Endodermal cell (in vitro differentiated cells): ENCODE data around the gene U2AF1L4. TPM values are rescaled to one million over a fixed set of nuclear protein-coding genes. Genes with fewer than 3 reads are reported as not detected.

Source experiments
- DNase-seq: peaks from one replicate; pipeline ENCODE4 v3.0.0-alpha.2; 2017
- H3K27ac ChIP-seq: 2 replicates; pipeline ENCODE4 v1.5.1; 2013; ENCODE audit warnings: mild to moderate bottlenecking, low read depth, low read length, moderate library complexity
- H3K27me3 ChIP-seq: 2 replicates; pipeline ENCODE4 v1.6.1; 2013; ENCODE audit warnings: mild to moderate bottlenecking, low read length, moderate library complexity; ENCODE audit not compliant: insufficient read depth, control insufficient read depth, poor library complexity, severe bottlenecking
- H3K36me3 ChIP-seq: 2 replicates; pipeline ENCODE4 v1.7.0; 2013; ENCODE audit warnings: mild to moderate bottlenecking, low read length, moderate library complexity; ENCODE audit not compliant: control insufficient read depth, insufficient read depth
- H3K4me1 ChIP-seq: one replicate; pipeline ENCODE4 v1.7.0; 2013; ENCODE audit warnings: low read length; ENCODE audit not compliant: control insufficient read depth, insufficient read depth
- H3K4me3 ChIP-seq: 2 replicates; pipeline ENCODE4 v1.5.1; 2013; ENCODE audit warnings: mild to moderate bottlenecking, low read length, moderate library complexity
- H3K9ac ChIP-seq: 2 replicates; pipeline ENCODE4 v1.6.1; 2013; ENCODE audit warnings: mild to moderate bottlenecking, low read length, moderate library complexity; ENCODE audit not compliant: poor library complexity, severe bottlenecking; ENCODE audit errors: extremely low read depth
- H3K9me3 ChIP-seq: 2 replicates; pipeline ENCODE4 v1.6.1; 2013; ENCODE audit warnings: mild to moderate bottlenecking, low read length, moderate library complexity; ENCODE audit not compliant: control insufficient read depth
- H3K27ac Mint-ChIP-seq: 2 replicates; pipeline ENCODE4 v1.8.0; 2020; ENCODE audit warnings: mixed read lengths
- H3K27me3 Mint-ChIP-seq: 2 replicates; pipeline ENCODE4 v1.8.0; 2021; ENCODE audit warnings: mild to moderate bottlenecking, mixed read lengths; ENCODE audit not compliant: insufficient read depth
- H3K36me3 Mint-ChIP-seq: 2 replicates; pipeline ENCODE4 v1.8.0; 2020; ENCODE audit warnings: low read depth, mixed read lengths
- H3K4me1 Mint-ChIP-seq: 2 replicates; pipeline ENCODE4 v1.8.0; 2020; ENCODE audit warnings: mixed read lengths
- H3K4me3 Mint-ChIP-seq: 2 replicates; pipeline ENCODE4 v1.8.0; 2020; ENCODE audit warnings: mild to moderate bottlenecking, moderate library complexity, mixed read lengths
- H3K9me3 Mint-ChIP-seq: 2 replicates; pipeline ENCODE4 v1.8.0; 2020; ENCODE audit warnings: mild to moderate bottlenecking, mixed read lengths
- CTCF ChIP-seq: fragments of 200-600 bp; sonication (generic); conservative IDR thresholded peaks from 2 replicates; pipeline ENCODE4 v1.5.0; 2021; ENCODE audit warnings: antibody characterized with exemption, mild to moderate bottlenecking
- WGBS, 2 experiments: methylation state at CpG; one replicate each; pipeline versions ENCODE4 v1.1.5 to v1.1.7; 2013; ENCODE audit warnings: missing lambda C conversion rate in 2 of 2, mixed read lengths in 1 of 2; ENCODE audit not compliant: insufficient coverage in 1 of 2, insufficient read length in 1 of 2; 5-methylcytosine and 5-hydroxymethylcytosine counted together
- total RNA-seq, 2 donors: library from RNA; stranded (reverse); fragmentation: NEBNext Ultra II Directional in 1 of 2; extraction: Animal tissue kit (Norgen Biotek cat#: 25700) in 1 of 2; gene quantifications; 2 replicates in 1 of 2; 3 replicates in 1 of 2; pipeline ENCODE4 v1.2.1, GENCODE V29; 2021

Gene U2AF1L4
- total RNA-seq, 2 donors from 2014 or later, result 17.3 to 23.2 TPM

GRCh38 chr19:35789978-35790944 lies 45.0 kb upstream of the U2AF1L4 start:
- H3K4me3 ChIP-seq, result no peak overlapping the region
- Mint-ChIP-seq H3K27me3 (no peaks in the 10 kb centered on the region), H3K4me3 (no peak overlapping the region), H3K9me3 (no peaks in the 10 kb centered on the region), H3K27ac (no peak overlapping the region), H3K4me1 (peaks cover under 1% of the 10 kb centered on the region), H3K36me3 (no peaks in the 10 kb centered on the region)
- no peak overlapping the region for H3K27ac ChIP-seq
- H3K36me3 ChIP-seq, result no peaks in the 10 kb centered on the region
- peaks cover 4% of the 10 kb centered on the region for H3K27me3 ChIP-seq
- no peaks in the 10 kb centered on the region for H3K9me3 ChIP-seq
- no peak overlapping the region for H3K9ac ChIP-seq
- TF ChIP-seq CTCF, result no peak
- WGBS, 2 experiments, result 93% methylated on average over 5 to 19 of the region's 19 CpGs
- DNase-seq, result peak; percentile 29
- no peaks in the 10 kb centered on the region for H3K4me1 ChIP-seq

- peaks cover 3% of the 10 kb centered on the region for H3K4me1 Mint-ChIP-seq
- Histone ChIP-seq H3K27ac (peak overlapping the region; percentile 32), H3K4me3 (no peak overlapping the region), H3K4me1 (no peaks in the 10 kb centered on the region), H3K27me3 (no peaks in the 10 kb centered on the region), H3K9me3 (no peaks in the 10 kb centered on the region), H3K9ac (no peak overlapping the region), H3K36me3 (no peaks in the 10 kb centered on the region)
- TF ChIP-seq CTCF, result no peak
- 76 to 87% methylated on average over 4 to 11 of the region's 11 CpGs for WGBS, 2 experiments
- DNase-seq, result peak; percentile 24
- H3K27ac Mint-ChIP-seq, result no peak overlapping the region
- no peak overlapping the region for H3K4me3 Mint-ChIP-seq
- H3K27me3 Mint-ChIP-seq, result no peaks in the 10 kb centered on the region
- H3K36me3 Mint-ChIP-seq, result no peaks in the 10 kb centered on the region
- H3K9me3 Mint-ChIP-seq, result no peaks in the 10 kb centered on the region
These were observed 44.2 kb upstream of the U2AF1L4 start for GRCh38 chr19:35789195-35789977.

GRCh38 chr19:35788205-35788960 lies 43.2 kb upstream of the U2AF1L4 start:
- no peak overlapping the region for H3K27ac ChIP-seq
- Mint-ChIP-seq H3K4me3 (no peak overlapping the region), H3K9me3 (no peaks in the 10 kb centered on the region), H3K36me3 (no peaks in the 10 kb centered on the region), H3K27ac (no peak overlapping the region), H3K4me1 (peaks cover 5% of the 10 kb centered on the region), H3K27me3 (peaks cover 3% of the 10 kb centered on the region)
- no peak for TF ChIP-seq CTCF
- no peaks in the 10 kb centered on the region for H3K4me1 ChIP-seq
- H3K4me3 ChIP-seq, result no peak overlapping the region
- H3K36me3 ChIP-seq, result no peaks in the 10 kb centered on the region
- DNase-seq, result no peak
- no peaks in the 10 kb centered on the region for H3K27me3 ChIP-seq
- no peaks in the 10 kb centered on the region for H3K9me3 ChIP-seq
- 82 to 92% methylated on average over 3 to 12 of the region's 12 CpGs for WGBS, 2 experiments
- H3K9ac ChIP-seq, result no peak overlapping the region
